Activated CD4-positive, alpha-beta T cell treated with anti-CD3 and anti-CD28 coated beads for 4 hours (primary cell): ENCODE measurements around the gene AVEN.
"Not testable (repeated sequence)": the region's sequence is repeated elsewhere in the genome, so short reads cannot be mapped to it uniquely, and the experiment has no call there.

Experiments
- DNase-seq, 2 donors: peaks; one replicate each; pipeline ENCODE4 v3.0.0-alpha.2; 2020

Gene AVEN

GRCh38 chr15:33840615-33841014 is 198.4 kb downstream of the AVEN start:
- no peak for DNase-seq

- no peak for DNase-seq
These were observed 199.5 kb downstream of the AVEN start for GRCh38 chr15:33839540-33839939.

GRCh38 chr15:33837294-33837693 is 201.7 kb downstream of the AVEN start:
- DNase-seq: no peak

- no peak for DNase-seq
These were observed 203.9 kb downstream of the AVEN start for GRCh38 chr15:33834892-33835743.

GRCh38 chr15:33831646-33832045 is 207.4 kb downstream of the AVEN start:
- DNase-seq: no peak

- DNase-seq: no peak
These were observed 208.7 kb downstream of the AVEN start for GRCh38 chr15:33830351-33830750.

- no peak for DNase-seq
These were observed 212.8 kb downstream of the AVEN start for GRCh38 chr15:33826201-33826600.

- DNase-seq: no peak
These were observed 213.6 kb downstream of the AVEN start for GRCh38 chr15:33825453-33825852.

- DNase-seq: no peak
These were observed 215.9 kb downstream of the AVEN start for GRCh38 chr15:33823119-33823518.

- DNase-seq: no peak
These were observed 216.5 kb downstream of the AVEN start for GRCh38 chr15:33822479-33822878.

GRCh38 chr15:33819499-33819898 is 219.5 kb downstream of the AVEN start:
- DNase-seq: not testable (repeated sequence)
